Endothelial cell of umbilical vein (primary cell): ENCODE data around the gene GPR22. TPM values are rescaled to one million over a fixed set of nuclear protein-coding genes. Genes with fewer than 3 reads are reported as not detected.

Experiments used
- BruUV-seq: library from RNA; stranded (reverse); fragments of 400-500 nt; replicated peaks from 2 replicates; lab custom pipeline; 2021; lab: Mats Ljungman, UMichigan
- CTCF ChIA-PET: fragments of 300-600, 350-600 bp; sonication (Branson Sonifier 250); formaldehyde crosslinking; loops from one replicate; lab custom pipeline; 2021; ENCODE audit warnings: antibody characterized with exemption, inconsistent platforms; lab: Charles Lee
- POLR2A ChIA-PET: fragments of 300-600, 350-600 bp; sonication (Branson Sonifier 250); formaldehyde crosslinking; loops from one replicate; lab custom pipeline; 2021; ENCODE audit warnings: antibody characterized with exemption, inconsistent platforms; lab: Charles Lee
- DNase-seq: peaks from one replicate; pipeline ENCODE4 v3.0.0-alpha.2; 2011; ENCODE audit warnings: low read depth, low spot score
- FAIRE-seq: peaks from 2 replicates; lab custom pipeline; 2011; peaks lifted over from hg19 to GRCh38; lab: Jason Lieb, UNC
- H2AFZ ChIP-seq: 2 replicates; pipeline ENCODE4 v1.6.0; 2012; ENCODE audit warnings: low read depth, low read length, control low read depth, inconsistent platforms
- H3K27ac ChIP-seq: 2 replicates; pipeline ENCODE4 v1.5.1; 2011; ENCODE audit warnings: low read depth, mild to moderate bottlenecking, control low read depth, low read length, moderate library complexity; ENCODE audit not compliant: insufficient read depth
- H3K27me3 ChIP-seq, 2 experiments: 2 replicates each; pipeline versions ENCODE4 v1.6.0 to v1.6.1; 2011; ENCODE audit warnings: low read length in 2 of 2, mixed read lengths in 1 of 2; ENCODE audit not compliant: control insufficient read depth in 2 of 2, insufficient read depth in 2 of 2
- H3K36me3 ChIP-seq, 2 experiments: 2 replicates in 1 of 2; 3 replicates in 1 of 2; pipeline ENCODE4 v1.5.1; 2011; ENCODE audit warnings: low read length in 2 of 2, mild to moderate bottlenecking in 1 of 2, moderate library complexity in 1 of 2; ENCODE audit not compliant: control insufficient read depth in 2 of 2, insufficient read depth in 2 of 2; ENCODE audit errors: extremely low read depth in 1 of 2
- H3K4me1 ChIP-seq: 3 replicates; pipeline ENCODE4 v1.5.1; 2011; ENCODE audit warnings: mild to moderate bottlenecking, low read length; ENCODE audit not compliant: control insufficient read depth, insufficient read depth; ENCODE audit errors: extremely low read depth
- H3K4me2 ChIP-seq: 2 replicates; pipeline ENCODE4 v1.6.1; 2011; ENCODE audit warnings: low read length, control low read depth, mixed read lengths; ENCODE audit not compliant: insufficient read depth
- H3K4me3 ChIP-seq, 3 experiments: fragments of 200-600 bp in 1 of 3; sonication (generic), shearing (Covaris generic) in 1 of 3; replicated peaks in 1 of 3; 2 replicates each; pipeline ENCODE4 v1.5.1; 2011 to 2016; ENCODE audit warnings: control low read depth in 3 of 3, low read length in 3 of 3, mild to moderate bottlenecking in 2 of 3, inconsistent platforms in 1 of 3, low read depth in 1 of 3, moderate library complexity in 1 of 3; ENCODE audit not compliant: insufficient read depth in 1 of 3
- H3K79me2 ChIP-seq: 2 replicates; pipeline ENCODE4 v1.6.0; 2012; ENCODE audit warnings: low read length, inconsistent platforms; ENCODE audit not compliant: control insufficient read depth, insufficient read depth
- H3K9ac ChIP-seq: replicated peaks from 2 replicates; pipeline ENCODE3; 2011; ENCODE audit warnings: low read length, control low read depth; ENCODE audit not compliant: insufficient read depth; ENCODE audit errors: extremely low read depth
- H3K9me1 ChIP-seq: replicated peaks from 3 replicates; pipeline ENCODE4 v1.6.0; 2011; ENCODE audit warnings: mild to moderate bottlenecking, low read length; ENCODE audit not compliant: control insufficient read depth, insufficient read depth; ENCODE audit errors: extremely low read depth
- H3K9me3 ChIP-seq: replicated peaks from 2 replicates; pipeline ENCODE4 v1.5.1; 2012; ENCODE audit warnings: low read length, inconsistent platforms; ENCODE audit not compliant: control insufficient read depth, insufficient read depth
- H4K20me1 ChIP-seq: replicated peaks from 2 replicates; pipeline ENCODE3; 2011; ENCODE audit warnings: mild to moderate bottlenecking, low read length; ENCODE audit not compliant: control insufficient read depth, insufficient read depth; ENCODE audit errors: extremely low read depth
- EZH2 ChIP-seq: IDR thresholded peaks from 2 replicates; pipeline ENCODE4 v1.6.1; 2012; ENCODE audit warnings: borderline replicate concordance, low read depth, mild to moderate bottlenecking, moderate library complexity, low read length, inconsistent platforms; ENCODE audit not compliant: severe bottlenecking
- FOS ChIP-seq: IDR thresholded peaks from 2 replicates; pipeline ENCODE4 v1.6.1; 2011; ENCODE audit warnings: mild to moderate bottlenecking, low read length, moderate library complexity, borderline replicate concordance; ENCODE audit not compliant: insufficient read depth
- MAX ChIP-seq: IDR thresholded peaks from 2 replicates; pipeline ENCODE4 v1.6.1; 2011; ENCODE audit not compliant: insufficient read depth, insufficient read length
- POLR2A ChIP-seq: IDR thresholded peaks from 2 replicates; pipeline ENCODE4 v1.6.1; 2012; ENCODE audit warnings: low read depth, mild to moderate bottlenecking, control low read depth, low read length
- POLR2AphosphoS5 ChIP-seq: IDR thresholded peaks from 2 replicates; pipeline ENCODE4 v1.6.1; 2012; ENCODE audit warnings: low read depth, mild to moderate bottlenecking, control low read depth, low read length, moderate library complexity; ENCODE audit not compliant: insufficient read depth
- dilution Hi-C: fragments of 300-500 bp; cut with MboI; formaldehyde crosslinking; loops from one replicate; pipeline ENCODE4 v1.15.0; 2019; ENCODE audit warnings: low sequenced_read_pairs; ENCODE audit not compliant: extremely low pct_ligation_motif_present
- intact Hi-C: fragments of 100-400 bp; cut with micrococcal nuclease; formaldehyde crosslinking; loops from one replicate; pipeline ENCODE4 v1.10.0; 2022
- polyA plus RNA-seq, 4 experiments: library from polyadenylated mRNA; depleted of rRNA in 3 of 4; stranded (reverse) in 3 of 4; unstranded in 1 of 4; fragments of >200 nt; gene quantifications; 2 replicates each; pipeline versions ENCODE4 v1.2.1 to v1.2.3, GENCODE V29; 2011 to 2012; ENCODE audit warnings: missing spikeins in 1 of 4
- total RNA-seq: library from RNA; stranded (reverse); gene quantifications from 2 replicates; pipeline ENCODE4 v1.2.3, GENCODE V29; 2021
- TF ChIP-seq, protein P1 (sequence below), 2 donors: IDR thresholded peaks; 1 replicate in 1 of 2; 2 replicates in 1 of 2; pipeline ENCODE4 v1.5.1; 2011; ENCODE audit warnings: low read length in 2 of 2, mild to moderate bottlenecking in 2 of 2, moderate library complexity in 2 of 2, control low read depth in 1 of 2, inconsistent platforms in 1 of 2, low read depth in 1 of 2; ENCODE audit not compliant: insufficient read depth in 1 of 2; ENCODE audit errors: extremely low read depth in 1 of 2

The GPR22 gene
- total and polyA plus RNA-seq, 2 donors (not counting 3 experiments of a cell fraction or from before 2014, with no cell fraction given) = not detected

- no peak overlapping the region for H3K27ac ChIP-seq
- H3K9me1 ChIP-seq = no peaks in the 10 kb centered on the region
- no peak overlapping the region for H3K9ac ChIP-seq
- no peak for TF ChIP-seq POLR2AphosphoS5
- TF ChIP-seq POLR2A = no peak
- TF ChIP-seq, protein P1, sequence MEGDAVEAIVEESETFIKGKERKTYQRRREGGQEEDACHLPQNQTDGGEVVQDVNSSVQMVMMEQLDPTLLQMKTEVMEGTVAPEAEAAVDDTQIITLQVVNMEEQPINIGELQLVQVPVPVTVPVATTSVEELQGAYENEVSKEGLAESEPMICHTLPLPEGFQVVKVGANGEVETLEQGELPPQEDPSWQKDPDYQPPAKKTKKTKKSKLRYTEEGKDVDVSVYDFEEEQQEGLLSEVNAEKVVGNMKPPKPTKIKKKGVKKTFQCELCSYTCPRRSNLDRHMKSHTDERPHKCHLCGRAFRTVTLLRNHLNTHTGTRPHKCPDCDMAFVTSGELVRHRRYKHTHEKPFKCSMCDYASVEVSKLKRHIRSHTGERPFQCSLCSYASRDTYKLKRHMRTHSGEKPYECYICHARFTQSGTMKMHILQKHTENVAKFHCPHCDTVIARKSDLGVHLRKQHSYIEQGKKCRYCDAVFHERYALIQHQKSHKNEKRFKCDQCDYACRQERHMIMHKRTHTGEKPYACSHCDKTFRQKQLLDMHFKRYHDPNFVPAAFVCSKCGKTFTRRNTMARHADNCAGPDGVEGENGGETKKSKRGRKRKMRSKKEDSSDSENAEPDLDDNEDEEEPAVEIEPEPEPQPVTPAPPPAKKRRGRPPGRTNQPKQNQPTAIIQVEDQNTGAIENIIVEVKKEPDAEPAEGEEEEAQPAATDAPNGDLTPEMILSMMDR (IDR thresholded peaks at IDR 0.05; ENCODE audit: extremely low read depth in 1 of 2, insufficient read depth in 1 of 2, low read depth in 1 of 2, low read length in 2 of 2) = no peak
- no peak for TF ChIP-seq FOS
- no peak for TF ChIP-seq EZH2
- TF ChIP-seq MAX = no peak
- BruUV-seq = no TSS peak
- no peak overlapping the region for H2AFZ ChIP-seq
- H4K20me1 ChIP-seq = no peaks in the 10 kb centered on the region
- H3K4me2 ChIP-seq = no peak overlapping the region
- POLR2A ChIA-PET = interaction anchor here (0.7 kb wide), 1 partner anchor 689 kb away, joined by 3 read pairs; no protein-coding TSS in a partner anchor
- CTCF ChIA-PET = no interaction called here
- DNase-seq = no peak
- H3K4me1 ChIP-seq = no peaks in the 10 kb centered on the region
- H3K9me3 ChIP-seq = no peaks in the 10 kb centered on the region
- intact Hi-C loops = no loop called here
- no peaks in the 10 kb centered on the region for H3K36me3 ChIP-seq
- dilution Hi-C loops = no loop called here
- no peaks in the 10 kb centered on the region for H3K79me2 ChIP-seq
- no peaks in the 10 kb centered on the region for H3K27me3 ChIP-seq
- no peak for FAIRE-seq
- no peak overlapping the region for H3K4me3 ChIP-seq
Observed at GRCh38 chr7:107441581-107442422, 28.1 kb upstream of the GPR22 start.
